DMS 273 (cell line): Measurements from ENCODE around the gene PALLD.
"Not testable (repeated sequence)": the region's sequence is repeated elsewhere in the genome, so short reads cannot be mapped to it uniquely, and the experiment has no call there.

Experiments used
- DNase-seq: peaks from one replicate; lab custom pipeline; 2025; ENCODE audit not compliant: unreplicated experiment; lab: John Stamatoyannopoulos, UW

PALLD gene

DNA sequence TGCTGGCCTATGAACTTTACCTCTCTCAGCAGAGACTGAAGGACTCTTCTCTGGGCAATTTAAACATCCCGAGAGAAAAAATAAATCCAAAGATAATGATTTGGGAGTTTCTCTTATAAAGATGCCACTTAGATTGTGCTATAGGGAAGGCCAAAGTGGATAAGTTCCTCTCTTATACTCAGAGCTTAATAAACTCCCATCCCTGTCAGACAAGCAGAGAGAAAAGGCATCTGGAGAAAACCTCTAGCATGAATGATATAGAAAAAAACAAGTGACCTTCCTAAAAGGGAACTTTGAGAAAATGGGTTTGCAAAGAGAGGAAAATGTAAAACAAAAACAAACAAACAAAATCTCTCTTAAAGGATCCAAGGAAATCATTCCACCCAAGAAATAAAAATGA, 199.4 kb downstream of the PALLD start:
- DNase-seq, result no peak

GRCh38 chr4:168696826-168697225, 200.0 kb downstream of the PALLD start:
- DNase-seq, result no peak

- DNase-seq, result no peak
Measured at GRCh38 chr4:168699224-168699878, 202.5 kb downstream of the PALLD start.

GRCh38 chr4:168701061-168701460, 204.2 kb downstream of the PALLD start:
- no peak for DNase-seq

DNA sequence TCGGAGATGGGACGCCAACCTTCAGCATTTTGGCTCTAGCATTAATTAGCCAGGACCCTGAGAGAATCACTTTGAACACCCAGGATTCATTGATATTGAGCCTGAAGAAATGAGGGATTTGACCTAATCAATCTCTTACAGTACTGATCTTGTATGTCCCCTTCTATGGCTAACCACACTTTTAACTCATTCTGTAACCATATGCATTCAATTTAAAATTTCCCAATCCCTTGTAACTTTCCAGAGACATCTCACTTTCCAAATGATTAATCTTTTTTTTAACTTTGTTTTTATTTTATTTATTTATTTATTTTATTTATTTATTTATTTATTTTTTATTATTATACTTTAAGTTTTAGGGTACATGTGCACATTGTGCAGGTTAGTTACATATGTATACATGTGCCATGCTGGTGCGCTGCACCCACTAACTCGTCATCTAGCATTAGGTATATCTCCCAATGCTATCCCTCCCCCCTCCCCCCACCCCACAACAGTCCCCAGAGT, 205.8 kb downstream of the PALLD start:
- not testable (repeated sequence) for DNase-seq

DNA sequence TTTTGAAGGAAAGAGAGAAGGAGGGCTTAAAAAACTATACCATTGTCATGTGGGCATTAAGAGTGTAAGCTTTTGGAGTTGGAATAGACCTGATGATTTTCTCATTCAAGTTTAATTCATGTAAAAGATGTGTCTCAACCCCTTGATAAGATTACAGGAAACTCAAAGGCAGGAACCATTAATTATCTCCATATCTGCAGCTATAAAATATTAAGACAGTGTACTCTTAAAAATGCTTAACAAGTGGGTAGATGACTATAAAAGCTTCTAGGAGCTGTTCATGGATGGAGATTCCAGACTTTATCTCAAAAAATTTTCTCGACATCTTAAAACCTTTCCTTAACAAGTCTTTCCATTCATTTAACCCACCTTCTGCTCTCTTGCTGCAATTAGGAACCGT, 208.3 kb downstream of the PALLD start:
- no peak for DNase-seq

DNA sequence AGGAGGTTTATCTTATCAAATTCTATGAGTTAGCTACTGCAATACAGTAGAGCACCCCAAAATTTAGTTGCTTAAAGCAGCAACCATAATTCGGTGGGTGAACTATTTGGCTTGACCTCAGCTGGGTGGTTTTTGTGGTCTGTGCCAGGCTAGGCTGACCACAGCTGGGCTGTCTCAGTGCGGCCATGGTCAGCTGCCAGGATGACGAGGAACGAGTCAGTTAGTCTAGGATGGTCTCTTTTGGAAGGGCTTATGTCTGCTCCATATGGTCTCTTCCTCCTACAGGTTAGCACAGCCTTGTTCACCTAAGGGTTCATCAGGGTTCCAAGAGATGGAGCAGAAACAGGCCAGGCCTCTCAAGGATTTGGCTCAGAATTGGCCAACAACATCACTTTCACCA, 210.4 kb downstream of the PALLD start:
- no peak for DNase-seq

GRCh38 chr4:168708108-168708507, 211.3 kb downstream of the PALLD start:
- DNase-seq, result no peak

- DNase-seq, result peak; percentile 21
Measured at GRCh38 chr4:168710353-168710946, 213.6 kb downstream of the PALLD start.

- no peak for DNase-seq
Measured at GRCh38 chr4:168711197-168712140, 214.6 kb downstream of the PALLD start.

DNA sequence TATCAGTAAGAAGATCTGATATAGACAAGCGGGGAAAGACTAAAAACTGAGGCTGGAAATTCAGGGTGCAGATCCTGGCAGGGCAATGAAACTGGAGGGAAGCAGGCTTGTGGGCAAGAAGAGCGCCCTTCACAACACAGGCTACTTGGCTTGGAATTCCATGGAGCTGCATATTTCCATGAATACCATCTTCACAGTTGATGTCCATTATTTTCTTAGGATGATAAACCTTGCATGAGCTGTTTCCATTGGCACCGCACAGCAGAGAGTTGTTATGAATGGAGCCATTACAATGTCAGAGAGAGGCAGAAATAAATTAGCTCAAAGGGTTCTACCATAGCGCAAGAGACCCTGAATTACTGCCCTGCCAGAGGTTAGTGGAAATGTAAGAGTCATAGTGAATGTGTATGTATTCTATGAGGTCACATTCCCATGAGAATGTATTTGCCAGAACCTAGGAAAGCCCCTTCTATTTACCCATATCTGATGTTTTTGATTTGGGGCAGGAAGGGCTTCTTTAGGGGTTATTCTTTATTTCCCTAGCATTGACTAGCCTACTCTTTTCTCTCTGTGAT, 215.6 kb downstream of the PALLD start:
- DNase-seq, result no peak

DNA sequence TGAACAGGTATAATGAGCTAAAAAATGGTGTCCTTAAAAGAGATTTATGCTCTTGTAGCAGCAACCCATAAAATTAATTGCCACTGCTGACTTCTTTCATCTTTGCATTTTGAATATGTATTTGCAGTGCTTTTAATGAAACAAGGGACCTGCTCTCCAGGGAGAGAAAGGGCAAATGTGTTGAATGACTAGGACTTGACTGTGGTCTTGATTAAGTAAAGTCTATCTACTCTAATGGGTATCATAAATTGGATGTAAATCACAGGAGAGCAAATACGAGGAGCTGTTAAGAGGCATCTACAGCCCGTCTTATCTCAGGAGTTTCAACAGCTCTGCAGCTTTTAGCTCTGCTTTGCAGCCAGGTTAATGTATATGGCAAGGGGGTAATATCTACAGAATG, 216.4 kb downstream of the PALLD start:
- no peak for DNase-seq

GRCh38 chr4:168715896-168716295, 219.0 kb downstream of the PALLD start:
- no peak for DNase-seq

- no peak for DNase-seq
Measured at GRCh38 chr4:168716406-168717129, 219.7 kb downstream of the PALLD start.

DNA sequence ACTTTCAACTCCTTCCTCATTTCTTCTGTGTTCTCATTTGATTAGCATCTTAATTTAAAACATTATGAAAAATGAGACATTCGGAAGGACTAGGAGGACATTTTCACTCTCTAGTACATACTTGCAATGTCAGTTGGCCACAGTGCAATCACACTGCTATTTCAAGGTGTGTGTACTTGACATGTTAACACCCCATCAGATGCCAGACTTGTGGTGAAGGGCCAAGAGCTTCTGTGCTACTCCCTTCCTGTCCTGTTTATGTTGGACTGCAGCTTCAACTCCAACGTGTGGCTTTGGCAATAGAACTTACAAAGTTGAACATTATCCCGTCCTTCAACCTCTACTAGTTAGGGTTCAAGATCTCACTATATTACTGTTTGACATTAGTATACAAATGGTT, 221.0 kb downstream of the PALLD start:
- DNase-seq, result no peak

DNA sequence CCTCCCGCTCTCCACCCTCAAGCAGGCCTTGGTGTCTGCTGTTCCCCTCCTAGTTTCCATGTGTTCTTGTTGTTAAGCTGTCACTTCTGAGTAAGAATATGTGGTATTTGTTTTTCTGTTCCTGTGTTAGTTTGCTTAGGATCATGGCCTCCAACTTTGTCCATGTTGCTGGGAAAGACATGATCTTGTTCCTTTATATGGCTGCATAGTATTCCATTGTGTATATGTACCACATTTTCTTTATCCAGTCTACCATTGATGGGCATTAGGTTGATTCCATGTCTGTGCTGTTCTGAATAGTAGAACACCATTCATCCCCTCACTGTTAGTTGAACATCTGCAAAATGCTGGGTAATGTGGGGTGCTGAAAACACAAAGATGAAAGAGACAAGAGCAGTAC, 222.9 kb downstream of the PALLD start:
- DNase-seq, result no peak

DNA sequence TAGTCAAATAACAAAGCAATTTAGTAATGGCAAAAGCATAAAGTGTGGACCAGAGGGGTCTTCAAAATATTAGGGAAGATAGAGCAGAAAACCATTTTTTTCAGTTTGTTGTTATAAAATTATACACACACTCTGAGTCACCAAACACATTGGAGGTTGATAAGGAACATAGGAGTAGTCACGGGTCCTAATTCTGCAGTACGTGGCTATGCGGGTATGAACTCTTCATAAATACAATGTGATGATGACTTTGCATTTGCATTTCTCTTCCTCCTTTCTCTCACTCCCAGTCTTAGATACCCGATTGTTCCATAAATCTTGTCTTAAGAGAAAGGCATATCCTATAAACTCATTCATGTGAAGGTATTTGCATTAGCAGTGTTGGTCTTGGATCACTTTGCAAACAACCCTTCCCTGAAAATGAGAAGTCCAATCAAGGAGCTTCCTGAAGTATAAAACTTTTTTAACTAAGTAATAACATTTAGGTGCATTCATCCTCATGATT, 223.6 kb downstream of the PALLD start:
- DNase-seq, result no peak

DNA sequence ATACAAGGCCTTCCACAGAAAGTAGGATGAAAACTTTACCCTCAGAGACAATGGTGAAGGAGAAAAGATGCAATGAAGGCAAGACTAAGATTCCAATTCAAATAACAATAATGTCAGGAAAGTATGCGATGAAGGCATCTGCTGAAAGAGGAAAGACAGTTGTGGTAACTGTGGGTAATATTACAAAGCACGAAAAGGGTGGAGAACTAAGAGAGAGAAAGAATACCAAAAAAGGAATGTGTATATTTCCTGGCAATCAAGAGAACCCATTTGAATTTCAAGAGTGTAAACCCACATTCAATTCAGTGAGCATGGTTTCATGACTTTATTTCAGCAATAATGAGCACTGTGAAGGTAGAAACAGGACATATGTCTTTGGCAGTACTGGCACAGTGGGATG, 225.5 kb downstream of the PALLD start:
- DNase-seq, result no peak

GRCh38 chr4:168723020-168723419, 226.2 kb downstream of the PALLD start:
- no peak for DNase-seq

DNA sequence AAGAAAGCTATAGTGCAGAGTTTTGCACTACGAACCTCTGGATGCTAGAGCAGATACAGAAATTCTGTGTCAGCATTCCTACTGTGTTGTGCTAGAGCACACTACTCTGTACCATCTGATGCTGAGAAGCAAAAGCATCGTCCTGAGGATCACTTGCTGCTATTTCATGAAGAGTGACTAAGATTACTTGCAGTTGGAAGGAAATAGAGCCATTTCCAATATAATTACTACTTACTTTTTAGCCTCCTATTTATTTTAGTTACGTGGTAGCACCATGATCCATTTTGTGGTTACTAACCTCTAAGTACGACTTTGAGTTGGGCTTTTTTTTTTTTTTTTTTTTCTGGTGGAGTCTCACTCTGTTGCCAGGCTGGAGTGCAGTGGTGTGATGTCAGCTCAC, 226.7 kb downstream of the PALLD start:
- DNase-seq, result no peak

GRCh38 chr4:168724243-168724642, 227.4 kb downstream of the PALLD start:
- no peak for DNase-seq
